HepG2 (cell line): Measurements from ENCODE around the gene PFKP.

Source experiments
- EZH2 ChIP-seq: conservative IDR thresholded peaks from 2 replicates; pipeline ENCODE4 v1.6.1; 2012; ENCODE audit warnings: mild to moderate bottlenecking, low read depth, low read length, moderate library complexity
- FOXA1 ChIP-seq, 2 experiments: fragments of 450-650 bp in 1 of 2; sonication (generic) in 1 of 2; formaldehyde crosslinking in 1 of 2; IDR thresholded peaks; 2 replicates each; pipeline versions ENCODE4 v1.4.0 to v1.6.1; 2016 to 2020; ENCODE audit warnings: missing genetic modification reagents in 1 of 2
- GTF2F1 ChIP-seq: fragments of 150-350 bp; IDR thresholded peaks from 2 replicates; pipeline ENCODE4 v1.6.1; 2014; ENCODE audit warnings: low read length
- MYNN ChIP-seq: sonication (generic); formaldehyde crosslinking; IDR thresholded peaks from 2 replicates; pipeline ENCODE4 v1.4.0; 2020; ENCODE audit warnings: mild to moderate bottlenecking, low read depth, missing genetic modification reagents
- NFE2 ChIP-seq: sonication (generic); formaldehyde crosslinking; IDR thresholded peaks from 2 replicates; pipeline ENCODE4 v1.4.0; 2020; ENCODE audit warnings: missing genetic modification reagents
- TF ChIP-seq, protein P1 (sequence below): sonication (generic); formaldehyde crosslinking; IDR thresholded peaks from 2 replicates; pipeline ENCODE4 v1.4.0; 2020; ENCODE audit warnings: missing genetic modification reagents
- TF ChIP-seq, protein P2 (sequence below): sonication (generic); formaldehyde crosslinking; IDR thresholded peaks from 2 replicates; pipeline ENCODE4 v1.4.0; 2020; ENCODE audit warnings: missing genetic modification reagents

DNA sequence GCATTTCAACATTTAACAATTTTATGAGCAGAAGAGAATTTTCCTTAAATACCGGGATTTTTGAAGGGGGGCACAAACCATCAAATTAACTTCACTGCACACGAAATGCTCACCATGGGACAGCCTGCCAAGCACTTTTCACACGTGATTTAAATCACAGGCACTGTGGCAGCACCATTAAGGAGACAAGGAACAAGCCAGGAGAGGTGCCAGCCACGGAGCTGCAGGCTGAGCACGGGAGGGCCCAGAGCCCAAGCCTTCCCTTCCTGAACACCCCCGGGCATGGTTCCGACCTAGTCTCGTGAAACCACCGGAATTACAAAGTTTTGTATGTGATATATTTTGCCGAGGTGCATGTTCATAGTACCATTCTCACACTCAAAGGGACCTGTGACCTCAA is 91.8 kb downstream of the PFKP start:
- TF ChIP-seq, protein P1, sequence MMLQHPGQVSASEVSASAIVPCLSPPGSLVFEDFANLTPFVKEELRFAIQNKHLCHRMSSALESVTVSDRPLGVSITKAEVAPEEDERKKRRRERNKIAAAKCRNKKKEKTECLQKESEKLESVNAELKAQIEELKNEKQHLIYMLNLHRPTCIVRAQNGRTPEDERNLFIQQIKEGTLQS (CRISPR knock-in tag) = no peak
- no peak for TF ChIP-seq NFE2 (CRISPR knock-in tag)
- TF ChIP-seq GTF2F1 = no peak
- TF ChIP-seq EZH2 = no peak
- no peak for TF ChIP-seq FOXA1 (IDR thresholded peaks at IDR 0.05)
- no peak for TF ChIP-seq FOXA1 (CRISPR knock-in tag; IDR thresholded peaks at IDR 0.05)
- TF ChIP-seq, protein P2, sequence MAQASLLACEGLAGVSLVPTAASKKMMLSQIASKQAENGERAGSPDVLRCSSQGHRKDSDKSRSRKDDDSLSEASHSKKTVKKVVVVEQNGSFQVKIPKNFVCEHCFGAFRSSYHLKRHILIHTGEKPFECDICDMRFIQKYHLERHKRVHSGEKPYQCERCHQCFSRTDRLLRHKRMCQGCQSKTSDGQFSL (CRISPR knock-in tag) = no peak
- TF ChIP-seq MYNN (CRISPR knock-in tag) = no peak
